IMR-90 (cell line): Measurements from ENCODE around the gene NARS2.

Experiments used
- CTCF ChIP-seq: conservative IDR thresholded peaks from 2 replicates; pipeline ENCODE4 v1.5.1; 2012; ENCODE audit warnings: mild to moderate bottlenecking, low read depth, low read length, improper control_type of control experiment
- MXI1 ChIP-seq: IDR thresholded peaks from 2 replicates; pipeline ENCODE4 v1.6.1; 2012; ENCODE audit warnings: low read depth, mild to moderate bottlenecking, low read length, moderate library complexity, borderline replicate concordance
- POLR2A ChIP-seq: IDR thresholded peaks from 2 replicates; pipeline ENCODE4 v1.6.1; 2012; ENCODE audit warnings: mild to moderate bottlenecking, low read depth, low read length
- RFX5 ChIP-seq: IDR thresholded peaks from 2 replicates; pipeline ENCODE4 v1.8.0; 2012; ENCODE audit warnings: low read depth, mild to moderate bottlenecking, low read length, moderate library complexity
- USF2 ChIP-seq: fragments of 150-350 bp; IDR thresholded peaks from 2 replicates; pipeline ENCODE4 v1.6.1; 2017; ENCODE audit warnings: mild to moderate bottlenecking, antibody characterized with exemption, low read length, low read depth

- TF ChIP-seq CTCF (no peak), POLR2A (no peak), MXI1 (no peak), RFX5 (no peak), USF2 (no peak)
Observed at GRCh38 chr11:78415338-78415737, 159.3 kb downstream of the NARS2 start.
